NCI-H2196 treated with DMSO at 0.1 percent for 48 hours (cell line): ENCODE data around the gene ETV6.
"Not testable (repeated sequence)": the region's sequence is repeated elsewhere in the genome, so short reads cannot be mapped to it uniquely, and the experiment has no call there.

Source experiments
- DNase-seq: peaks from one replicate; lab custom pipeline; 2025; ENCODE audit not compliant: unreplicated experiment; lab: John Stamatoyannopoulos, UW

ETV6 gene

GRCh38 chr12:11902525-11902875 is 253.0 kb downstream of the ETV6 start:
- no peak for DNase-seq

- DNase-seq, result no peak
These were observed 254.7 kb downstream of the ETV6 start for GRCh38 chr12:11904124-11904523.

GRCh38 chr12:11905534-11905933 is 256.1 kb downstream of the ETV6 start:
- DNase-seq, result no peak

GRCh38 chr12:11906286-11906935 is 256.9 kb downstream of the ETV6 start:
- DNase-seq, result no peak

GRCh38 chr12:11907625-11908024 is 258.2 kb downstream of the ETV6 start:
- no peak for DNase-seq

- not testable (repeated sequence) for DNase-seq
These were observed 259.9 kb downstream of the ETV6 start for GRCh38 chr12:11909406-11909805.

GRCh38 chr12:11916113-11916512 is 266.6 kb downstream of the ETV6 start:
- no peak for DNase-seq

- no peak for DNase-seq
These were observed 267.3 kb downstream of the ETV6 start for GRCh38 chr12:11916771-11917170.

GRCh38 chr12:11917501-11917900 is 268.0 kb downstream of the ETV6 start:
- no peak for DNase-seq

- no peak for DNase-seq
These were observed 270.8 kb downstream of the ETV6 start for GRCh38 chr12:11920231-11920630.

GRCh38 chr12:11922361-11922760 is 272.9 kb downstream of the ETV6 start:
- DNase-seq, result no peak

- no peak for DNase-seq
These were observed 273.6 kb downstream of the ETV6 start for GRCh38 chr12:11923067-11923466.

GRCh38 chr12:11927286-11927935 is 277.9 kb downstream of the ETV6 start:
- no peak for DNase-seq

GRCh38 chr12:11929714-11930113 is 280.2 kb downstream of the ETV6 start:
- no peak for DNase-seq

- DNase-seq, result no peak
These were observed 289.7 kb downstream of the ETV6 start for GRCh38 chr12:11939223-11939622.

- no peak for DNase-seq
These were observed 292.3 kb downstream of the ETV6 start for GRCh38 chr12:11941606-11942337.

GRCh38 chr12:11943919-11944700 is 294.6 kb downstream of the ETV6 start:
- no peak for DNase-seq
